H1 (cell line): ENCODE data around the gene PGLYRP2. TPM values are rescaled to one million over a fixed set of nuclear protein-coding genes. Genes with fewer than 3 reads are reported as not detected.

ENCODE experiments used
- CTCF ChIA-PET: fragments of 300-600 bp; sonication (Branson Sonifier 250); formaldehyde crosslinking; loops from one replicate; lab custom pipeline; 2021; ENCODE audit not compliant: partially characterized antibody; lab: Charles Lee
- POLR2A ChIA-PET: fragments of 300-600 bp; sonication (Branson Sonifier 250); formaldehyde crosslinking; loops from one replicate; lab custom pipeline; 2021; ENCODE audit warnings: inconsistent platforms; ENCODE audit not compliant: partially characterized antibody; lab: Charles Lee
- DNase-seq, 2 experiments: peaks; one replicate each; pipeline versions ENCODE4 v3.0.0 to v3.0.0-alpha.2; 2010 to 2022; ENCODE audit warnings: low spot score in 2 of 2, low read depth in 1 of 2, mixed read lengths in 1 of 2
- FAIRE-seq: peaks from 2 replicates; lab custom pipeline; 2011; peaks lifted over from hg19 to GRCh38; lab: Jason Lieb, UNC
- H2AFZ ChIP-seq: 2 replicates; pipeline ENCODE4 v1.8.1; 2012; ENCODE audit warnings: low read length, inconsistent platforms
- H2AK5ac ChIP-seq: 2 replicates; pipeline ENCODE4 v1.6.1; 2013; ENCODE audit warnings: low read depth, low read length
- H2BK120ac ChIP-seq: replicated peaks from 2 replicates; pipeline ENCODE3; 2013; ENCODE audit warnings: low read depth, low read length, inconsistent platforms
- H2BK12ac ChIP-seq: 2 replicates; pipeline ENCODE4 v1.6.1; 2013; ENCODE audit warnings: low read depth, low read length
- H2BK15ac ChIP-seq: 2 replicates; pipeline ENCODE4 v1.6.1; 2013; ENCODE audit warnings: low read length
- H2BK20ac ChIP-seq: 2 replicates; pipeline ENCODE4 v1.6.1; 2013; ENCODE audit warnings: low read length
- H2BK5ac ChIP-seq: 2 replicates; pipeline ENCODE4 v1.6.1; 2013; ENCODE audit warnings: low read depth, low read length
- H3K14ac ChIP-seq: 2 replicates; pipeline ENCODE4 v1.6.1; 2013; ENCODE audit warnings: inconsistent platforms; ENCODE audit not compliant: insufficient read length
- H3K18ac ChIP-seq: 2 replicates; pipeline ENCODE4 v1.6.1; 2013; ENCODE audit warnings: low read length; ENCODE audit errors: extremely low read depth
- H3K23ac ChIP-seq: 2 replicates; pipeline ENCODE4 v1.6.1; 2013; ENCODE audit warnings: inconsistent platforms; ENCODE audit not compliant: insufficient read length
- H3K23me2 ChIP-seq: 2 replicates; pipeline ENCODE4 v1.6.1; 2013; ENCODE audit warnings: low read depth, low read length
- H3K27ac ChIP-seq: 2 replicates; pipeline ENCODE4 v1.6.1; 2011; ENCODE audit warnings: low read depth, low read length, inconsistent platforms
- H3K27me3 ChIP-seq, 4 experiments: replicated peaks in 1 of 4; 1 replicate in 1 of 4; 2 replicates in 3 of 4; pipeline versions ENCODE4 v1.6.1 to v1.8.1; 2011 to 2013; ENCODE audit warnings: low read length in 3 of 4, mild to moderate bottlenecking in 3 of 4, inconsistent platforms in 2 of 4, mixed read lengths in 2 of 4, moderate library complexity in 1 of 4; ENCODE audit not compliant: control insufficient read depth in 3 of 4, insufficient read depth in 3 of 4; ENCODE audit errors: extremely low read depth in 1 of 4
- H3K36me3 ChIP-seq, 4 experiments: 2 replicates each; pipeline versions ENCODE4 v1.6.1 to v1.8.1; 2011 to 2013; ENCODE audit warnings: mild to moderate bottlenecking in 4 of 4, low read length in 3 of 4, moderate library complexity in 2 of 4, control low read depth in 1 of 4, inconsistent platforms in 1 of 4; ENCODE audit not compliant: insufficient read depth in 4 of 4, control insufficient read depth in 2 of 4
- H3K4ac ChIP-seq: replicated peaks from 2 replicates; pipeline ENCODE3; 2013; ENCODE audit warnings: low read length, low read depth, mixed read lengths, inconsistent platforms; ENCODE audit not compliant: insufficient read length
- H3K4me1 ChIP-seq, 4 experiments: replicated peaks in 1 of 4; 1 replicate in 1 of 4; 2 replicates in 3 of 4; pipeline versions ENCODE4 v1.6.1 to v1.8.1; 2011 to 2013; ENCODE audit warnings: low read length in 3 of 4, inconsistent platforms in 2 of 4, mixed read lengths in 1 of 4; ENCODE audit not compliant: insufficient read depth in 4 of 4, control insufficient read depth in 3 of 4
- H3K4me2 ChIP-seq, 2 experiments: 2 replicates each; pipeline versions ENCODE4 v1.6.1 to v1.8.1; 2011 to 2013; ENCODE audit warnings: low read depth in 2 of 2, low read length in 2 of 2, control low read depth in 1 of 2, inconsistent platforms in 1 of 2, mild to moderate bottlenecking in 1 of 2; ENCODE audit not compliant: insufficient read depth in 1 of 2
- H3K4me3 ChIP-seq, 4 experiments: fragments of 200-600, 300-600 bp in 1 of 4; sonication (generic), shearing (Covaris generic), sonication (Bioruptor Twin) in 1 of 4; 2 replicates each; pipeline versions ENCODE4 v1.5.1 to v1.8.1; 2011 to 2016; ENCODE audit warnings: low read length in 4 of 4, low read depth in 3 of 4, control low read depth in 2 of 4, inconsistent platforms in 2 of 4, mild to moderate bottlenecking in 2 of 4, mixed read lengths in 1 of 4, moderate library complexity in 1 of 4; ENCODE audit not compliant: insufficient read depth in 2 of 4; ENCODE audit errors: extremely low read depth in 1 of 4
- H3K56ac ChIP-seq: replicated peaks from 2 replicates; pipeline ENCODE3; 2013; ENCODE audit warnings: low read depth, mild to moderate bottlenecking, mixed read lengths, low read length, inconsistent platforms; ENCODE audit not compliant: insufficient read length
- H3K79me1 ChIP-seq: 2 replicates; pipeline ENCODE4 v1.6.1; 2013; ENCODE audit warnings: low read depth, low read length, control low read depth
- H3K79me2 ChIP-seq, 2 experiments: 2 replicates each; pipeline versions ENCODE4 v1.6.1 to v1.8.1; 2012 to 2013; ENCODE audit warnings: low read length in 2 of 2, mild to moderate bottlenecking in 2 of 2, inconsistent platforms in 1 of 2; ENCODE audit not compliant: insufficient read depth in 2 of 2, control insufficient read depth in 1 of 2
- H3K9ac ChIP-seq, 4 experiments: replicated peaks in 1 of 4; 1 replicate in 1 of 4; 2 replicates in 3 of 4; pipeline versions ENCODE4 v1.6.1 to v1.8.1; 2011 to 2013; ENCODE audit warnings: low read depth in 3 of 4, low read length in 3 of 4, control low read depth in 2 of 4, mild to moderate bottlenecking in 2 of 4, moderate library complexity in 2 of 4, inconsistent platforms in 1 of 4; ENCODE audit errors: extremely low read depth in 1 of 4
- H3K9me3 ChIP-seq, 2 experiments: 2 replicates each; pipeline versions ENCODE4 v1.6.1 to v1.8.1; 2012 to 2013; ENCODE audit warnings: mild to moderate bottlenecking in 2 of 2, moderate library complexity in 2 of 2, control low read depth in 1 of 2, inconsistent platforms in 1 of 2, low read depth in 1 of 2, low read length in 1 of 2, mixed read lengths in 1 of 2; ENCODE audit not compliant: insufficient read depth in 2 of 2
- H4K20me1 ChIP-seq, 2 experiments: replicated peaks in 1 of 2; 2 replicates each; pipeline versions ENCODE3 to v1.8.1; 2011 to 2013; ENCODE audit warnings: inconsistent platforms in 2 of 2, low read length in 2 of 2, mild to moderate bottlenecking in 1 of 2; ENCODE audit not compliant: insufficient read depth in 2 of 2, control insufficient read depth in 1 of 2
- H4K5ac ChIP-seq: 2 replicates; pipeline ENCODE4 v1.6.1; 2013; ENCODE audit warnings: low read length, low read depth, mixed read lengths, inconsistent platforms; ENCODE audit not compliant: insufficient read length
- H4K8ac ChIP-seq: 2 replicates; pipeline ENCODE4 v1.8.0; 2013; ENCODE audit warnings: mild to moderate bottlenecking, moderate library complexity, low read length, inconsistent platforms; ENCODE audit not compliant: insufficient read depth; ENCODE audit errors: extremely low read depth
- H4K91ac ChIP-seq: replicated peaks from 2 replicates; pipeline ENCODE3; 2013; ENCODE audit warnings: low read length, mixed read lengths, inconsistent platforms; ENCODE audit not compliant: insufficient read length
- ATF3 ChIP-seq: IDR thresholded peaks from 2 replicates; pipeline ENCODE4 v1.6.1; 2011; ENCODE audit warnings: low read depth, mild to moderate bottlenecking, low read length; ENCODE audit not compliant: insufficient read depth
- CTBP2 ChIP-seq: IDR thresholded peaks from 2 replicates; pipeline ENCODE4 v1.7.0; 2011; ENCODE audit warnings: borderline replicate concordance, mild to moderate bottlenecking, moderate library complexity, mixed read lengths, low read length; ENCODE audit not compliant: insufficient read depth, insufficient read length
- EZH2 ChIP-seq: fragments of 200-600 bp; sonication (generic); IDR thresholded peaks from 2 replicates; pipeline ENCODE4 v1.7.1; 2012; ENCODE audit warnings: low read depth, mild to moderate bottlenecking, moderate library complexity, low read length, inconsistent platforms; ENCODE audit not compliant: severe bottlenecking
- MAFK ChIP-seq: IDR thresholded peaks from 2 replicates; pipeline ENCODE4 v1.6.1; 2012; ENCODE audit warnings: low read depth, mild to moderate bottlenecking, improper control_type of control experiment, low read length
- MAX ChIP-seq: IDR thresholded peaks from 2 replicates; pipeline ENCODE4 v1.6.1; 2012; ENCODE audit warnings: inconsistent platforms
- PHF8 ChIP-seq: fragments of 200-600 bp; sonication (generic); conservative IDR thresholded peaks from 2 replicates; pipeline ENCODE4 v1.7.1; 2012; ENCODE audit warnings: low read depth, mild to moderate bottlenecking, inconsistent platforms, low read length, moderate library complexity
- WGBS, 2 experiments: shearing (Covaris generic) in 1 of 2; methylation state at CpG; one replicate each; pipeline versions ENCODE4 v1.1.6 to v1.1.7; 2013 to 2015; ENCODE audit warnings: low lambda C conversion rate in 2 of 2, mixed read lengths in 2 of 2, inconsistent platforms in 1 of 2, low coverage in 1 of 2, missing lambda C conversion rate in 1 of 2; ENCODE audit not compliant: insufficient replicate concordance in 2 of 2, insufficient coverage in 1 of 2, insufficient read length in 1 of 2; ENCODE audit errors: extremely low coverage in 1 of 2, missing lambda C conversion rate in 1 of 2; 5-methylcytosine and 5-hydroxymethylcytosine counted together
- polyA plus RNA-seq, 7 experiments: library from polyadenylated mRNA; depleted of rRNA in 3 of 7; stranded (reverse) in 5 of 7; unstranded in 2 of 7; fragments of >200 nt in 5 of 7; fragments of 200-250 nt in 2 of 7; gene quantifications; 1 replicate in 5 of 7; 2 replicates in 1 of 7; 4 replicates in 1 of 7; pipeline versions ENCODE4 v1.2.1 to v1.2.3, GENCODE V29; 2011 to 2013; ENCODE audit warnings: missing spikeins in 2 of 7, mixed read lengths in 2 of 7
- total RNA-seq: library from RNA; stranded (reverse); fragmentation: NEBNext Ultra II Directional; extraction: Animal tissue kit (Norgen Biotek cat#: 25700); gene quantifications from 2 replicates; pipeline ENCODE4 v1.2.1, GENCODE V29; 2021

Gene PGLYRP2
- total and polyA plus RNA-seq, 2 of the 8 experiments (the other 6 are each of a cell fraction or from before 2014, with no cell fraction given) = not detected

- no peak overlapping the region for H3K4me3 ChIP-seq
- H3K4me2 ChIP-seq = no peak overlapping the region
- H4K91ac ChIP-seq = no peak overlapping the region
- no peak overlapping the region for H2AK5ac ChIP-seq
- H3K27ac ChIP-seq = no peak overlapping the region
- ChIA-PET CTCF (interaction anchor here (1.0 kb wide), 1 partner anchor 107 kb away, joined by 3 read pairs; no protein-coding TSS in a partner anchor), POLR2A (no interaction called here)
- no peak overlapping the region for H4K5ac ChIP-seq
- TF ChIP-seq EZH2 (no peak), ATF3 (no peak), CTBP2 (no peak), PHF8 (no peak), MAFK (no peak), MAX (no peak)
- H3K14ac ChIP-seq = no peak overlapping the region
- DNase-seq = no peak
- H3K27me3 ChIP-seq = no peaks in the 10 kb centered on the region
- H3K4ac ChIP-seq = no peak overlapping the region
- 79% methylated on average over 15 of the region's 15 CpGs; no CpG with 5 or more reads in 1 of the 2 experiments for WGBS, 2 experiments
- H2BK15ac ChIP-seq = no peak overlapping the region
- H3K56ac ChIP-seq = no peak overlapping the region
- H2BK20ac ChIP-seq = no peak overlapping the region
- H2AFZ ChIP-seq = no peak overlapping the region
- no peak overlapping the region for H4K8ac ChIP-seq
- no peak overlapping the region for H2BK5ac ChIP-seq
- H2BK12ac ChIP-seq = no peak overlapping the region
- H3K23me2 ChIP-seq = no peaks in the 10 kb centered on the region
- no peaks in the 10 kb centered on the region for H3K79me2 ChIP-seq
- H3K9ac ChIP-seq = no peak overlapping the region
- no peak for FAIRE-seq
- H3K4me1 ChIP-seq = no peaks in the 10 kb centered on the region
- H3K79me1 ChIP-seq = no peaks in the 10 kb centered on the region
- H3K36me3 ChIP-seq = no peaks in the 10 kb centered on the region
- H3K9me3 ChIP-seq = peaks cover 55 to 81% of the 10 kb centered on the region in 2 experiments
- no peak overlapping the region for H2BK120ac ChIP-seq
- no peak overlapping the region for H3K23ac ChIP-seq
- H4K20me1 ChIP-seq = no peaks in the 10 kb centered on the region
- no peak overlapping the region for H3K18ac ChIP-seq
Observed at GRCh38 chr19:15525291-15525690, 46.0 kb upstream of the PGLYRP2 start.
